ENCODE measurements around the gene FAM89A. TPM values are rescaled to one million over a fixed set of nuclear protein-coding genes. Genes with fewer than 3 reads are reported as not detected.

Gene FAM89A
- total RNA-seq, 3 donors from 2014 or later (not counting 1 experiment from before 2014, with no cell fraction given), result 1.4 to 2.5 (median 2.0) TPM

DNA sequence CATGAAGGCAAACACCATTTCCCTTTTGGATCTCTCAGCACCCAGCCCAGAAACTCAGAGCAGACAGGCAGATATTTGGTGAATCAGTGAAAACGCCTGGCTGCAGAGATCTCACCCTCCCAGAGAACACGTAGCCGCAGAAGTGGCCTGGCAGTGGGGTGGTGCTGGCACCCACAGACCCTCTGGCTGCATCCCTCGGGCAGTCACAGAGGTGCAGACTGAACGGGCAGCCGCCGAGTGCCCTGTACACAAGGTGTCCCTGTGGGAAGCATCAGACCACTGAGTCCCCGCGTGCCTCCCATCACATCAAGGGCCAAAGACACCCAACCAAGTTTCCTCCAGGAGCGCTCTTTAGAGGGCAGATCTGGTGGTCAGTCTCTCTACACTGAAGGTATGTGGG, 12.1 kb downstream of the FAM89A start:
- TF ChIP-seq, protein P1, sequence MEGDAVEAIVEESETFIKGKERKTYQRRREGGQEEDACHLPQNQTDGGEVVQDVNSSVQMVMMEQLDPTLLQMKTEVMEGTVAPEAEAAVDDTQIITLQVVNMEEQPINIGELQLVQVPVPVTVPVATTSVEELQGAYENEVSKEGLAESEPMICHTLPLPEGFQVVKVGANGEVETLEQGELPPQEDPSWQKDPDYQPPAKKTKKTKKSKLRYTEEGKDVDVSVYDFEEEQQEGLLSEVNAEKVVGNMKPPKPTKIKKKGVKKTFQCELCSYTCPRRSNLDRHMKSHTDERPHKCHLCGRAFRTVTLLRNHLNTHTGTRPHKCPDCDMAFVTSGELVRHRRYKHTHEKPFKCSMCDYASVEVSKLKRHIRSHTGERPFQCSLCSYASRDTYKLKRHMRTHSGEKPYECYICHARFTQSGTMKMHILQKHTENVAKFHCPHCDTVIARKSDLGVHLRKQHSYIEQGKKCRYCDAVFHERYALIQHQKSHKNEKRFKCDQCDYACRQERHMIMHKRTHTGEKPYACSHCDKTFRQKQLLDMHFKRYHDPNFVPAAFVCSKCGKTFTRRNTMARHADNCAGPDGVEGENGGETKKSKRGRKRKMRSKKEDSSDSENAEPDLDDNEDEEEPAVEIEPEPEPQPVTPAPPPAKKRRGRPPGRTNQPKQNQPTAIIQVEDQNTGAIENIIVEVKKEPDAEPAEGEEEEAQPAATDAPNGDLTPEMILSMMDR (IDR thresholded peaks at IDR 0.05), result no peak
- Histone ChIP-seq H3K9me3 (ENCODE audit: control insufficient read depth, insufficient read depth, low read length) (no peaks in the 10 kb centered on the region), H3K27ac (ENCODE audit: low read length) (no peak overlapping the region), H3K27me3 (ENCODE audit: control insufficient read depth, insufficient read depth, low read length) (no peaks in the 10 kb centered on the region), H3K4me3 (ENCODE audit: low read length) (no peak overlapping the region), H3K36me3 (ENCODE audit: control insufficient read depth, insufficient read depth, low read length) (no peaks in the 10 kb centered on the region), H3K4me1 (ENCODE audit: control insufficient read depth, insufficient read depth, low read length) (no peaks in the 10 kb centered on the region)
- no peak for ATAC-seq
- Mint-ChIP-seq H3K4me3 (no peak overlapping the region), H3K9me3 (no peaks in the 10 kb centered on the region), H3K4me1 (peaks cover 0 to 5% of the 10 kb centered on the region in 2 donors), H3K27me3 (ENCODE audit: low read depth in 2 of 2) (peaks cover 0 to 2% of the 10 kb centered on the region in 2 donors), H3K36me3 (no peaks in the 10 kb centered on the region), H3K27ac (no peak overlapping the region)
- intact Hi-C loops (cut with micrococcal nuclease), result no loop called here
- DNase-seq, result no peak
- WGBS (ENCODE audit: insufficient coverage), result 88% methylated on average over 9 of the region's 10 CpGs

DNA sequence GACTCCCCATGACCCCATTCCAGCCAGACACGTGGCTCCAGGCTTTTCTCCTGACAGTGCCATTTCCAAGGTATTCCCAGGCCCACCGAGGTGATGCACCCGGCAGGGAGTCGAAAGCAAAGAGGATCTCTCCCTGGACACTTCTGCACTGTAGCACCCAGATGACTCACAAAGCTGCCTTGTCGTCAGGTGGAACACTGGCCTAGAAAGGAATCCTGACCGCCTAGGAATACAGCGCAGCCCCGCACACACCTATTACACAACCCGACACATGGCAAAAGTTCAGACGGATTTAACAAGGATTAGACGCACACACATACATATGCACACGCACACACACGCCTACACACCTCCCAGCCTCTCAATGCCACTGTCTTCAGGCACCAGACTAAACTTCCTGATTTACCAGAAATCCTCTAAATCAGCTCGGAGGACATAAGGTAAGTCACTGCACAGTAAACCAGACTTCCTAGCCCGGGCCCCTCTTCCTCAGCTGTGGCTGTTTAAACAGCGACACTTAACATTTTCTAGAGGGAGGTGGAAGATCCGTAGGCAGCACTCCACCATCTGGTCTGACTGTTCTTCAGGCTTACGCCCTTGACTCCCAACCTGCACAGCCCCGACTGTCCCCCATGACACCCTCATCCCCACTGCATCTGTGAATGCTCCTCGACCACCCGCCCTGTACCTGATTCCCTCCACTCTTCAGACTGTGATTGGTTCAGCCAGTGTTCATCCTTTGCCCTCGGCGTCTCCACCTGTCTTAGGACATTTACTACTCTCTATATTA, 12.7 kb downstream of the FAM89A start:
- Histone ChIP-seq H3K27me3 (ENCODE audit: control insufficient read depth, insufficient read depth, low read length) (no peaks in the 10 kb centered on the region), H3K9me3 (ENCODE audit: control insufficient read depth, insufficient read depth, low read length) (no peaks in the 10 kb centered on the region), H3K36me3 (ENCODE audit: control insufficient read depth, insufficient read depth, low read length) (no peaks in the 10 kb centered on the region), H3K4me3 (ENCODE audit: low read length) (no peak overlapping the region), H3K27ac (ENCODE audit: low read length) (no peak overlapping the region), H3K4me1 (ENCODE audit: control insufficient read depth, insufficient read depth, low read length) (no peaks in the 10 kb centered on the region)
- intact Hi-C loops (cut with micrococcal nuclease), result no loop called here
- Mint-ChIP-seq H3K4me1 (peaks cover 0 to 5% of the 10 kb centered on the region in 2 donors), H3K27me3 (ENCODE audit: low read depth in 2 of 2) (peaks cover 0 to 2% of the 10 kb centered on the region in 2 donors), H3K4me3 (no peak overlapping the region), H3K27ac (no peak overlapping the region), H3K36me3 (no peaks in the 10 kb centered on the region), H3K9me3 (no peaks in the 10 kb centered on the region)
- peak in 1 of 3 donors; percentile 14 for ATAC-seq
- WGBS (ENCODE audit: insufficient coverage), result 83% methylated on average over 23 of the region's 23 CpGs
- TF ChIP-seq, protein P1 (IDR thresholded peaks at IDR 0.05), result no peak
- DNase-seq, result no peak

DNA sequence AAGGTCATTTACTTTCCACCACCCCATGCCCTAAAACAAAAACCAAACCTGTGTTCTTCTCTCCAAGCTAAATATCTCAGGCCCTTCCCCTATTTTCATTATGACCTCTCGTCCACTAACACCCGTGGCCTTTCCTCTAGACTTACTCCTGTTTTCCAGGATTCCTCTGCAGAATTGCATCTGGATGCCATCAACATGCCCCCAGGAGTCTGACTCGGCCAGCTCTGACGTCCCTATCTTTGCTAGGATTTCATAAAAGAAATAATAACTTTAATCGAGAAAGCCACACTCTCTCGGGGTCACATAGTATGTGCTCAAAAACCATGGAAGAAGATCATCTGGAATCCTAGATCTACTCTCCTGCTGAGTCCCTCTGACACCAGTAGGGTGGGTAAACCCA, 13.5 kb downstream of the FAM89A start:
- Mint-ChIP-seq H3K4me1 (peaks cover 0 to 5% of the 10 kb centered on the region in 2 donors), H3K27ac (no peak overlapping the region), H3K27me3 (ENCODE audit: low read depth in 2 of 2) (peaks cover 0 to 2% of the 10 kb centered on the region in 2 donors), H3K4me3 (no peak overlapping the region), H3K9me3 (no peaks in the 10 kb centered on the region), H3K36me3 (no peaks in the 10 kb centered on the region)
- Histone ChIP-seq H3K36me3 (ENCODE audit: control insufficient read depth, insufficient read depth, low read length) (no peaks in the 10 kb centered on the region), H3K9me3 (ENCODE audit: control insufficient read depth, insufficient read depth, low read length) (no peaks in the 10 kb centered on the region), H3K4me1 (ENCODE audit: control insufficient read depth, insufficient read depth, low read length) (no peaks in the 10 kb centered on the region), H3K4me3 (ENCODE audit: low read length) (no peak overlapping the region), H3K27me3 (ENCODE audit: control insufficient read depth, insufficient read depth, low read length) (no peaks in the 10 kb centered on the region), H3K27ac (ENCODE audit: low read length) (no peak overlapping the region)
- intact Hi-C loops (cut with micrococcal nuclease), result no loop called here
- WGBS (ENCODE audit: insufficient coverage), result 90% methylated on average over 6 of the region's 6 CpGs
- no peak for DNase-seq
- TF ChIP-seq, protein P1 (IDR thresholded peaks at IDR 0.05), result no peak
- no peak for ATAC-seq
